Upper lobe of left lung (tissue), 4 donors: ENCODE measurements around the gene ABCD4.

ENCODE experiments used
- CTCF ChIP-seq, 6 experiments: fragments of 450-650 bp in 4 of 6; fragments of 200-600 bp in 2 of 6; sonication (generic) in 2 of 6; IDR thresholded peaks; one replicate each; pipeline ENCODE4 v1.5.1; 2016 to 2019; ENCODE audit warnings: antibody characterized with exemption in 6 of 6
- POLR2A ChIP-seq, 4 donors: fragments of 450-650 bp; IDR thresholded peaks; one replicate each; pipeline ENCODE4 v1.5.1; 2016 to 2017; ENCODE audit warnings: antibody characterized with exemption in 4 of 4, mild to moderate bottlenecking in 2 of 4

GRCh38 chr14:74313601-74314000 lies 10.9 kb upstream of the ABCD4 start:
- TF ChIP-seq CTCF (IDR thresholded peaks at IDR 0.05) (no peak), POLR2A (IDR thresholded peaks at IDR 0.05) (no peak)
